OCI-M1 (cell line): ENCODE measurements around the gene LHX3.
A peak's percentile ranks its signal among the peaks of the same experiment; 100 is the strongest.

Experiments used
- DNase-seq: peaks from one replicate; lab custom pipeline; 2025; lab: John Stamatoyannopoulos, UW

The LHX3 gene

DNA sequence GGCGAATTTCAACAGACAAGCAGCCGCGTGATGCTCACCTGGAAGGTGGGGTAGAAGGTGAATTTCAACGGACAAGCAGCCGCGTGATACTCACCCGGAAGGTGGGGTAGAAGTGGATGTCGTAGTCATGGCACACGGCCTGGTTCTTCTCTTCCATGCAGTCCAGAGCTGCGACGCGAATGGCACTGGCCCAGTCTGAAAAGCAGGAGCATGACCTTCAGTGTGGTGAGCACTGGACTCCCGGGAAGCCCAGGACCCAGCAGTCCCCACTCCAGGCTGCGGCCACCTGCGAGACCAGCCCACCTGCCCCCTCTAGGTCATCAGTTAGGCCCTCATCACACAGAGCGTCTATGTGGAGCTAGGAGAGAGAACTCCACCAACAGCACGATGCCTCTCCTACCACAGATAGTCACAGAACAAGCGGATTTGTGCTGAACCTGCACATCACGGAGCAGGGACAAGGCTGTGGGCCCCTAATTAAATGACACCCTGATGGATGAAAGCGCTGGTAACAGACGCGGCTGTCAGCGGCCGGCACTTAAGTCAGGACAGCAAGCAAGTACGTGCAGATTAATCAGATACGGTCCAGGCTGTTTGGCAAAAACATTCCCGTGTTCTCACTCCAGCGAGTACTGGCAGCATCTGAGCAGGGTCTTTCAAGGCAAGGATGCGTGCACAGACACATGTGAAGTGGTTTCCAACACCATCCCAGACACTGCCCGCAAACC is 21.9 kb upstream of the LHX3 start:
- DNase-seq: no peak

DNA sequence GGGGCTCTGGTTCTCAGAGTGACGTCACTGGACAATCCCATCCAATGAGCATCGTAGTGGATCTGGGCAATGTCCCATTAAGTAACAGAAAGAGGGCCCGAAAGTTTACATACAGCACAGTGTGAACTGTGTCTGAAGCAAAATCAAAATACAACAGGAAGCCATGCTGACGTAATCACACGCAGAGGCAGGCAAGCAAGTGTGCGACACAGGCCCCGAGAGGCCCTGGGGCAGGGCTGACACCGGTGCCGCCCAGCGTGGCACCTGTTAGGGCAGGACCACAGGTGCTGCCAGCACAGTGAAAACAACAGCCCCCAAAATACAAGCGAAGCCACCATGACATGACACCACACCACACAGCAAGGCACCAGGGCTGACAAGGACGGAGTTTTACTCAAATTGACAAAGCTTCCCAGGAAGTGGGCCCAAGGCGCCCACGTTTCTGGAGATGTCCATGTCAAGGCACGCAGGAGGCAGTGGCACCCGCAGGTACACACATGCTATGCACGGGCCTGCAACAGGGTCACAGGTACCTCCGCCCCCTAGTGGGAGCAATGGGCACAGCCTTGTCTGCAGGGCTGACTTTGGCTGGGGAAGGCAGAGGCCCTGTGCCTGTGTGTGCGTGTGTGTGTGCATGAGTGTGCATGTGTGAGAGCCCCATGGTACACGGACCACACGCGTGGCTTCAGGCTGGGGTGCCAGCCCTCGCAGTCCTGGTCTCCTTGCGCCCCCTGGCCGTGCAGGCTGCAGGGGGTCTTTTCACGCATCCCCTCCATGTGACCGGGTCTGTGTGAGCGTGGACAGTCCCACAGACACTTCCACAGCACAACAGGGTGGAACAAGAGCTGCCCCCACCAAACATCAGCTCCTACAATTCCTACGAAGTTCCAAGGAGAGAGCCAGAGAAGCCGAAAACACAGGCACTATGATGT is 21.1 kb upstream of the LHX3 start:
- peak; percentile 71 for DNase-seq

- DNase-seq: no peak
Measured at GRCh38 chr9:136225366-136225747, 20.4 kb upstream of the LHX3 start.

- DNase-seq: no peak
Measured at GRCh38 chr9:136223871-136224640, 19.1 kb upstream of the LHX3 start.

DNA sequence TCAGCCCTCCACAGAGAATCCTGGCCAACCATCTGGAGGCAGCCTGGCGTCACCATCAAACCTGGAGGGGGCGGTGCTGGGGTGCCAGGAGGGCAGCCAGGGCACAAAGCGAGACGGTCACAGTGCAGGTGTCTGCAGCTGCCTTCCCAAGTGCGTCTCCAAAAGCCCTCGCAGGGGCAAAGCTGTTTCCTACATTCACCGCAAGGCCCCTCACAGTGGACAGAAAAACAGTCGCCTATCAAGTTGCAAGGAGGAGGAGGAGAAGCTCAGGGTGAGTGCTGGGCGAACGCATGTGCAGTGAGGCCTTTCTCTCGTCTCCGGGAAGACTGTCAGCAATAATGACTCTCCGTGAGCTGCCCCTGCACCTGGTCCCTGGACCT is 18.0 kb upstream of the LHX3 start:
- no peak for DNase-seq

DNA sequence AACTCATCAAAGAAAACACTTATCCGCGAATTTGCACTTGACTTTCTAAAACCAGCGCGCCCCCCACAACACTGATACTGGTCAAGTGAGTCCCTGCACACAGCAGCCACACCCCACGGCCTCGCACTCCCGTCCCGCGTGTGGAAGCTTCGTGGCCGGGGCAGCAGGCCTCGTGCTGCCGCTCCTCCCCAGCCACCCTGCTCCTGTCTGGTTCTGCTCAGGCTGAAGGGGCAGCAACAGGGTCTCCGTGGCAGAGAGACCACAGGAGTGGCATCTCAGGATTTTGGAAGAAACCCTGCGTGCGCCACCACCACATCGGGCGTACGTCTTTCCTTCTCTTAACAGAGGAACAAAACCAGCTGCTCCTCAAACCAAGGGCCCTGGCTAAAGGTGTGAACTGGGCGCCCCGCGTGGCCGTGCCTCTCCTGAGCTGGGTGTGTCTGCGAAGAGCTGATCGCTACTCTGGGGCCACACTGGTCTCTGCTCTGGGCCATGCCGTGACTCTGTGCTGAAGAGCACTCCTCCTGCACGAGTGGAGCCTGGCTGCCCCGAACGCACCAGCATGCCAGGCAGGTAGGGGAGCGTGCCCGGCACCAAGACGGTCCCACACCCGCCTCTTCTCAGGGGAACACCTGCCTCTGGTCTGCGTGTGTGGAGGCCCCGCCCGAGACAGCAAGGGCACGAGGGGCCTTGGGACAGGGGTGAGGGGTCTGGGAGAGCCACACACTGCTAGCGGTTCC is 17.4 kb upstream of the LHX3 start:
- no peak for DNase-seq

- no peak for DNase-seq
Measured at GRCh38 chr9:136220017-136220729, 15.2 kb upstream of the LHX3 start.

- DNase-seq: no peak
Measured at GRCh38 chr9:136219276-136219675, 14.3 kb upstream of the LHX3 start.

GRCh38 chr9:136218673-136219072 is 13.7 kb upstream of the LHX3 start:
- DNase-seq: no peak

DNA sequence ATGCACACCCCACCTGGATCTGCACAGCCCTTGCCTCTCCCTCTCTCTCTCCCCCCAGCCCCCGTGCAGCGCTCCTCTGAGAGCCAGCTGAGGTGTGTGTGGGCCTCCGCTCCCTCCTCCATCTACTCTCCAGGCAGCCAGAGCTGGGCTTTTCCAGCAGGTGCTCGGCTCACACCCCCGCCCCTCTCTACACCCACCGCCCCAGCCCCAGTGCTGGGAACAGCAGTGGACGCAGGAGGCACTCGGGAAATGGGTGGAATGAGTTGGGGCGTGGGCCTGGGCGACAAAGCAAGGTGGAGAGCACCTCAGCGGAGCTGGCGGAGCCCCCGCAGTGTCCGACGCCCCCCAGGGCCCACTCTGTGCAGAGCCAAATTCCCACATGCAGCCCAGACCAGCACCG is 13.3 kb upstream of the LHX3 start:
- DNase-seq: no peak

DNA sequence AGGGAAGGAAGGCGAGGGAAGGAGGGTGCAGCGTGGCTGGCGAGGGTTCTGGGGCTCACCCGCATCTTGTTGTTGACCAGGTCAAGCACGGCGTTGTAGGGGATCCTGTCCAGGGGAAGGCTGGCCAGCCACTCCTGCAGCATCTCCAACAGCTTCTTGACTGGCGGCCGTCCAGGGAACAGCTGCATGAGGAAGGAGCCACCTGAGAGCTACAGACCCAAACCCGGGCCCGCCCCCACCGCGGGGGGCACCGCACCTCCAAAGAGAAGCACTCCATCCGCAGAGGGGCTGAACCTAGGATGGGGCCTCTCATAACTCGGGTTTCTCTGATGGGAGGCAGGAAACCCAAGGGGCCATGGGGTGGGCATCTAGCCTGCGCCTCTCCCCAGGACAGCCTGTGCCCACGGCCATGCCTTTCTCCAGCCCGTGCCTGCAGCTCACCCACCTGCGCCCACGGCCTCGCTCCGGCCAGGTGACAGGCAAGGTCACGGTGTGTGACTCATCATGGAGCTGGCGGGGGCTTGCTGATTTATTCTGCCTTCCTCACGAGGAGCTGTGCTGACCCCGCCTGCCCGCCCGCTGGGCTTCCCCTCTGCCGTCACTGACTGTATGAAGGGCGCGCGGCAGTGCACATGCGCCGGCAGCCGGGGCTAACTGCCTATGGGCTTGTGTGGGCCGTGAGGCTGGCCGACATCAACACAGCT is 11.8 kb upstream of the LHX3 start:
- DNase-seq: no peak

DNA sequence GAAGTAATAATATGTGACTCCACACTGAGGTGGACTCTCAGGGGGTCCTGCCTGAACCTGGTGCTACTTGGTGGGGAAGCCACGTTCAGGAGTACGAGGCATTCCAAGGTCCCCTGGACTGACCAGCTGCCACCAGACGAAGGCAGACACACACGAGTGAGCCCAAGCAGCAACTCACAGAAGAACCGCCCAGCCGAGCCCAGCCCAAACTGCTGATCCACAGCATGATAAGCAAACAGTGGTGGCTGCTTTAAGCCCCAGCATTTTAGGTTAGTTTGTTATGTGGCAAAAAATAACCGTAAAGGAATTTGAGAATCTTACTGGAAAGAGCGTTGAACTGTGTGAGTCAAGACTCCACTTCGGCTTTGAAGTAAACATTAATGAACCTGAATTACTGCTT is 8.8 kb upstream of the LHX3 start:
- no peak for DNase-seq

DNA sequence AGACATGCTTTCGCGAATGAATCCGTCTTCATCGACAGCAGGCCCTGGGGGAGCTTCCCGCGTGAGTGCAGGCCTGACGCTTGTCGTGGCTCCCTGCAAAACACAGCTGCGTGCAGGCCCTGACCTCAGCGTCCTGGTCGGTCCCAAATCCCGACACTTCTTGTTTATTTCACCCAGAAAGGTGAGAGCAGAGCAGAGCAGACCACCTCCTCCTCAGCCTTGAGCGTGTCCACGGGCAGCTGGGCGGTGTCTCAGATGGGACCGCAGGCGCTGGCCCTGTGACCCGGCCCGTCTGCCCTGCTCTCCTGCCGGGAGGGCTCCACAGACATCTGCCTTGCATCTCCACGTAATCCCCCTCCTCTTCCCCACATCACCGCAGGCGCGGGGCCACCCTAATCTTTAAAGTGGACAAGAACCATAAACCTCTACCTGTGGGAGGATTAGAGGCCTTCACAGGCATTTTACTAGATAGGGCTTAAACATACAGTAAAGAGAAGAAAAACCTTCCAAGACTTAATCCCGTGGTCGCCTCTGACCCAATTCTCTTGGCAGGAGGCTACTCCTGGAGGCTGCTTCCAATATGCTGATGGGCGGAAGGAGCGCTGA is 7.5 kb upstream of the LHX3 start:
- DNase-seq: no peak

GRCh38 chr9:136211441-136212344 is 6.8 kb upstream of the LHX3 start:
- no peak for DNase-seq

- no peak for DNase-seq
Measured at GRCh38 chr9:136211006-136211405, 6.1 kb upstream of the LHX3 start.

- no peak for DNase-seq
Measured at GRCh38 chr9:136210276-136210675, 5.3 kb upstream of the LHX3 start.

GRCh38 chr9:136209786-136210185 is 4.9 kb upstream of the LHX3 start:
- DNase-seq: no peak

DNA sequence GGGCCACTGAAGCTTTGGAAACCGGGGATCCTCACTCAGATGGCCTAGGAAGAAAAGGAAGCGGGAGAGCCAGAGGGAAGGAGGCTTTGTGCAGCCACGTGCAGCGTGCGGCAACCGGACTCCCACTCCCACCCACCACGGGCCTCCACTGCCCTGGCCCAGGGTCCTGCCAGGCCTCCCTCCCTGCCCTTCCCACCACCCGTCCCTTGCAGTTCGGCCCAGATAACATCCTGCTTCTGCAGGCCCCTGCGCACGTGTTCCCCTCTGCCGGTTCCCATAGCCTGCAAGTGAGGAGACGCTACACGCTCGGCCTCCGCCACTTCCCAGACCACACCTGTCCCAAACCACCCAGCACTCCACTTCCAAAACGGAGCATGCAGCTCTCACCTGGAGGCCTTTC is 4.3 kb upstream of the LHX3 start:
- DNase-seq: no peak

DNA sequence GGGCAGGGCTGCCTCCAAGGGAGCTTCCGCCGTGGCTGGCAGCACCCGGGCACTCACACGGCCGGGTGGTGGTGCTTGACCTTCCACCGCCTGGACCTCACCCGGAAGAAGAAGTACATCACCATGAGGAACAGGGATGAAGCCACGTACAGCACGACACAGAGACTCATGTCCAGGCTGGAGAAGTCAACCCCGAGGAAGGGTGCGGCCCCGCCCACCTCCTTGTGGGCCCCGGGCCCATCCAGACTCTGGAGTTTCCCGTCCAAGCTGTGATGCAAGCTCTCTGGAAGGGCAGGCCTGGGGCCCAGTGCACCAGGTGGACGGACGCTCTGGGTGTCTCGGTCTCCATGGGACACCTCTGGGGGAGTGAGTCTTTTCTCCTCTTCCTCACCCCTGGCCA is 3.7 kb upstream of the LHX3 start:
- no peak for DNase-seq
